ENCODE results near the gene NR4A1. TPM values are rescaled to one million over a fixed set of nuclear protein-coding genes. Genes with fewer than 3 reads are reported as not detected.

The NR4A1 gene
- total and polyA plus RNA-seq, 9 of the 15 experiments (the other 6 are each of a cell fraction or from before 2014, with no cell fraction given), result 0.07 to 4.7 (median 1.9) TPM; not detected in 1

DNA sequence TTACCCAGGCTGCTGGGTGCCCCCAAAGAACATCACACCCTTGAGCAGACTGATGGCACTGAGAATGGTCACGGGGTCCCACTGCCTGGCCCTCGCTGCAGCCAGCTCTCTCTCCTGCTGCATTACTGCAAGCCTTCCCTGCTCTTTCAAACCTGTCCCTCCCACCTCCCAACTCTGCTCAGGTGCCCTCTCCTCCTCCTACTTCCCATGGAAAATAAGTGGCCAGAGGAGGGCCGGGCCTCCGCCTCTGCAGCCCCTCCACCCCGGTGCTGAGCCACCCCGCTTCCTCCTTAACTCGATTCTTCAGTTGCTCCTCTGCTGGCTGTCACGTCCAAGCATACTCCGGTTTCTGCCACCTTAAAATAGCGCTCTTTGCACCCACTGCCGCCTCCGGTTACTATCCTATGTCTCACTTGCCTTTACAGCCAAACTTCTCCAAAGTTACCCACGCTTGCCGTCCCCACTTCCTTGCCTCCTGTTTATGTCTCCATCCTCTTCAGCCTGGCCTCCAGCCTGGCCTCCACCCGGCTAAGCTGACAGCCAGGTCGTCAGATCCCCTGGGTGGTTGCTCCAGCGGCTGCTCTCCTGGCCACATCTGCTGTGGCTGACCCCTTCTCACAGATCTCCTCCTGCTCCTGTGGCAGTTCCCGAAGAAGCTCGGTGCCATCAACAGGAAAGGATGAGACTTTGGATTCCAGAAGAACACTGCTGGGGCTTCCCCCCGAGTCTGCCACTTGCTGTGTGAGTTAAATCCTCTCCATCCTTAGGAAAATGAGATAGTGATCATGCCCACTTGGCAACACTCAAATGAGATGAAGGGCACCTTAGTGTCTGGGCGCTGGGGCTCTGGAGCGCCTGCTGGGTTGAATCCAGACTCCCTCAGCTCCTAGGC, 35.9 kb downstream of the NR4A1 start:
- Histone ChIP-seq H3K27ac (ENCODE audit: extremely low read depth, low read depth, low read length) (no peak overlapping the region), H3K79me2 (ENCODE audit: control insufficient read depth, insufficient read depth, low read length) (no peaks in the 10 kb centered on the region), H3K36me3 (ENCODE audit: control insufficient read depth, insufficient read depth, low read length) (no peaks in the 10 kb centered on the region), H3K9me3 (replicated peaks; ENCODE audit: control insufficient read depth, insufficient read depth, low read depth, low read length) (no peaks in the 10 kb centered on the region), H3K4me3 (no peak overlapping the region), H2AFZ (ENCODE audit: low read depth, low read length) (no peak overlapping the region), H3K4me1 (replicated peaks in 1 of 2; ENCODE audit: control insufficient read depth in 2 of 2, insufficient read depth in 2 of 2, low read length in 2 of 2) (peaks cover 0 to 5% of the 10 kb centered on the region in 2 experiments; a peak in 1 of 5 replicates), H4K20me1 (replicated peaks; ENCODE audit: control insufficient read depth, insufficient read depth, low read length) (0 out of 2 replicates have a peak, but pooled peaks cover 6% of the 10 kb centered on the region), H3K9ac (ENCODE audit: insufficient read depth in 1 of 2, low read depth in 2 of 2, low read length in 2 of 2) (no peak overlapping the region; a peak in 1 of 4 replicates), H3K4me2 (ENCODE audit: insufficient read depth, low read length) (no peak overlapping the region), H3K9me1 (ENCODE audit: control insufficient read depth, insufficient read depth, low read length) (no peaks in the 10 kb centered on the region), H3K27me3 (ENCODE audit: control insufficient read depth in 2 of 2, insufficient read depth in 2 of 2, low read length in 2 of 2) (peaks cover 43 to 76% of the 10 kb centered on the region in 2 experiments)
- ChIA-PET POLR2A (interaction anchor here (0.6 to 1.4 kb wide), 3 partner anchors 17 to 62 kb away, joined by 3 to 4 read pairs (median 3); no protein-coding TSS in a partner anchor), CTCF (ENCODE audit: low intra/inter-chr PET ratio) (interaction anchor here (0.6 kb wide), 1 partner anchor 62 kb away, joined by 3 read pairs; no protein-coding TSS in a partner anchor)
- no peak for FAIRE-seq
- WGBS (ENCODE audit: insufficient coverage, low coverage, missing lambda C conversion rate), result 1% methylated on average over 21 of the region's 22 CpGs
- no peak for DNase-seq (ENCODE audit: extremely low read depth in 1 of 4, low spot score in 3 of 4)
- ATAC-seq, result no peak
- intact Hi-C loops (cut with micrococcal nuclease), result no loop called here
- in situ Hi-C loops (cut with MboI), result no loop called here
- BruUV-seq (replicated peaks), result no TSS peak
- TF ChIP-seq ZNF143 (CRISPR knock-in tag; IDR thresholded peaks at IDR 0.05) (no peak), HMG20A (CRISPR knock-in tag; conservative IDR thresholded peaks at IDR 0.05) (no peak), ZNF239 (CRISPR knock-in tag; IDR thresholded peaks at IDR 0.05) (no peak), NFATC3 (IDR thresholded peaks at IDR 0.05) (no peak), WHSC1 (IDR thresholded peaks at IDR 0.05; ENCODE audit: low read length) (no peak), LARP7 (IDR thresholded peaks at IDR 0.05) (no peak), POLR2G (IDR thresholded peaks at IDR 0.05; ENCODE audit: low read depth, low read length) (no peak), KLF16 (IDR thresholded peaks at IDR 0.05) (no peak)
- TF ChIP-seq, protein P1, sequence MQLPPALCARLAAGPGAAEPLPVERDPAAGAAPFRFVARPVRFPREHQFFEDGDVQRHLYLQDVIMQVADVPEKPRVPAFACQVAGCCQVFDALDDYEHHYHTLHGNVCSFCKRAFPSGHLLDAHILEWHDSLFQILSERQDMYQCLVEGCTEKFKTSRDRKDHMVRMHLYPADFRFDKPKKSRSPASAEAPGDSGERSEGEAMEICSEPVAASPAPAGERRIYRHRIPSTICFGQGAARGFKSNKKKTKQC (CRISPR knock-in tag; IDR thresholded peaks at IDR 0.05), result no peak
- TF ChIP-seq, protein P2, sequence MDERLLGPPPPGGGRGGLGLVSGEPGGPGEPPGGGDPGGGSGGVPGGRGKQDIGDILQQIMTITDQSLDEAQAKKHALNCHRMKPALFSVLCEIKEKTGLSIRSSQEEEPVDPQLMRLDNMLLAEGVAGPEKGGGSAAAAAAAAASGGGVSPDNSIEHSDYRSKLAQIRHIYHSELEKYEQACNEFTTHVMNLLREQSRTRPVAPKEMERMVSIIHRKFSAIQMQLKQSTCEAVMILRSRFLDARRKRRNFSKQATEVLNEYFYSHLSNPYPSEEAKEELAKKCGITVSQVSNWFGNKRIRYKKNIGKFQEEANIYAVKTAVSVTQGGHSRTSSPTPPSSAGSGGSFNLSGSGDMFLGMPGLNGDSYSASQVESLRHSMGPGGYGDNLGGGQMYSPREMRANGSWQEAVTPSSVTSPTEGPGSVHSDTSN (CRISPR knock-in tag; IDR thresholded peaks at IDR 0.05; ENCODE audit: low read depth), result no peak
- TF ChIP-seq, protein P2 (tag; conservative IDR thresholded peaks at IDR 0.05; ENCODE audit: low read depth), result no peak
- TF ChIP-seq, protein P3, sequence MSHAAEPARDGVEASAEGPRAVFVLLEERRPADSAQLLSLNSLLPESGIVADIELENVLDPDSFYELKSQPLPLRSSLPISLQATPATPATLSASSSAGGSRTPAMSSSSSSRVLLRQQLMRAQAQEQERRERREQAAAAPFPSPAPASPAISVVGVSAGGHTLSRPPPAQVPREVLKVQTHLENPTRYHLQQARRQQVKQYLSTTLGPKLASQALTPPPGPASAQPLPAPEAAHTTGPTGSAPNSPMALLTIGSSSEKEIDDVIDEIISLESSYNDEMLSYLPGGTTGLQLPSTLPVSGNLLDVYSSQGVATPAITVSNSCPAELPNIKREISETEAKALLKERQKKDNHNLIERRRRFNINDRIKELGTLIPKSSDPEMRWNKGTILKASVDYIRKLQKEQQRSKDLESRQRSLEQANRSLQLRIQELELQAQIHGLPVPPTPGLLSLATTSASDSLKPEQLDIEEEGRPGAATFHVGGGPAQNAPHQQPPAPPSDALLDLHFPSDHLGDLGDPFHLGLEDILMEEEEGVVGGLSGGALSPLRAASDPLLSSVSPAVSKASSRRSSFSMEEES (CRISPR knock-in tag; IDR thresholded peaks at IDR 0.05), result no peak
- TF ChIP-seq, protein P4, sequence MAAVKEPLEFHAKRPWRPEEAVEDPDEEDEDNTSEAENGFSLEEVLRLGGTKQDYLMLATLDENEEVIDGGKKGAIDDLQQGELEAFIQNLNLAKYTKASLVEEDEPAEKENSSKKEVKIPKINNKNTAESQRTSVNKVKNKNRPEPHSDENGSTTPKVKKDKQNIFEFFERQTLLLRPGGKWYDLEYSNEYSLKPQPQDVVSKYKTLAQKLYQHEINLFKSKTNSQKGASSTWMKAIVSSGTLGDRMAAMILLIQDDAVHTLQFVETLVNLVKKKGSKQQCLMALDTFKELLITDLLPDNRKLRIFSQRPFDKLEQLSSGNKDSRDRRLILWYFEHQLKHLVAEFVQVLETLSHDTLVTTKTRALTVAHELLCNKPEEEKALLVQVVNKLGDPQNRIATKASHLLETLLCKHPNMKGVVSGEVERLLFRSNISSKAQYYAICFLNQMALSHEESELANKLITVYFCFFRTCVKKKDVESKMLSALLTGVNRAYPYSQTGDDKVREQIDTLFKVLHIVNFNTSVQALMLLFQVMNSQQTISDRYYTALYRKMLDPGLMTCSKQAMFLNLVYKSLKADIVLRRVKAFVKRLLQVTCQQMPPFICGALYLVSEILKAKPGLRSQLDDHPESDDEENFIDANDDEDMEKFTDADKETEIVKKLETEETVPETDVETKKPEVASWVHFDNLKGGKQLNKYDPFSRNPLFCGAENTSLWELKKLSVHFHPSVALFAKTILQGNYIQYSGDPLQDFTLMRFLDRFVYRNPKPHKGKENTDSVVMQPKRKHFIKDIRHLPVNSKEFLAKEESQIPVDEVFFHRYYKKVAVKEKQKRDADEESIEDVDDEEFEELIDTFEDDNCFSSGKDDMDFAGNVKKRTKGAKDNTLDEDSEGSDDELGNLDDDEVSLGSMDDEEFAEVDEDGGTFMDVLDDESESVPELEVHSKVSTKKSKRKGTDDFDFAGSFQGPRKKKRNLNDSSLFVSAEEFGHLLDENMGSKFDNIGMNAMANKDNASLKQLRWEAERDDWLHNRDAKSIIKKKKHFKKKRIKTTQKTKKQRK (IDR thresholded peaks at IDR 0.05; ENCODE audit: borderline replicate concordance, low read depth, low read length), result no peak

All from K562 (cell line).